GM18951 (cell line): ENCODE measurements around the gene CYTH4.

ENCODE experiments used
- POLR2A ChIP-seq: IDR thresholded peaks from 4 replicates; pipeline ENCODE4 v1.6.1; 2011; ENCODE audit warnings: mild to moderate bottlenecking; ENCODE audit not compliant: insufficient read length, insufficient read depth; ENCODE audit errors: extremely low read depth
- in situ Hi-C: fragments of 300-500 bp; cut with MboI; formaldehyde crosslinking; loops from one replicate; pipeline ENCODE4 v1.12.0; 2022; ENCODE audit warnings: low sequenced_read_pairs, mixed read lengths, inconsistent platforms; ENCODE audit not compliant: unreplicated experiment

The CYTH4 gene

GRCh38 chr22:37318364-37319109 lies 36.2 kb downstream of the CYTH4 start:
- TF ChIP-seq POLR2A = no peak

GRCh38 chr22:37319469-37319868 lies 37.2 kb downstream of the CYTH4 start:
- in situ Hi-C loops = loop anchor here (10.0 kb wide), 1 partner anchor 115 kb away; no protein-coding TSS in a partner anchor
- TF ChIP-seq POLR2A = no peak

More at GRCh38 chr22:37318364-37319109, 36.2 kb downstream of the CYTH4 start:
- in situ Hi-C loops = loop anchor here (10.0 kb wide), 1 partner anchor 116 kb away; no protein-coding TSS in a partner anchor

GRCh38 chr22:37320726-37321677 lies 38.7 kb downstream of the CYTH4 start:
- no peak for TF ChIP-seq POLR2A
- in situ Hi-C loops = loop anchor here (10.0 kb wide), 2 partner anchors 134 to 264 kb away; partner anchors contain the start of gene LGALS2

GRCh38 chr22:37324340-37325038 lies 42.2 kb downstream of the CYTH4 start:
- in situ Hi-C loops = loop anchor here (10.0 kb wide), 2 partner anchors 130 to 260 kb away; partner anchors contain the start of gene LGALS2

GRCh38 chr22:37325039-37325395 lies 42.7 kb downstream of the CYTH4 start:
- TF ChIP-seq POLR2A = no peak
- in situ Hi-C loops = loop anchor here (10.0 kb wide), 2 partner anchors 130 to 260 kb away; partner anchors contain the start of gene LGALS2

More at GRCh38 chr22:37324340-37325038, 42.2 kb downstream of the CYTH4 start:
- no peak for TF ChIP-seq POLR2A

GRCh38 chr22:37326726-37327125 lies 44.4 kb downstream of the CYTH4 start:
- in situ Hi-C loops = loop anchor here (10.0 kb wide), 2 partner anchors 128 to 258 kb away; partner anchors contain the start of gene LGALS2
- TF ChIP-seq POLR2A = no peak

- TF ChIP-seq POLR2A = no peak
- in situ Hi-C loops = loop anchor here (10.0 kb wide), 2 partner anchors 127 to 257 kb away; partner anchors contain the start of gene LGALS2
Measured at GRCh38 chr22:37328017-37328416, 45.7 kb downstream of the CYTH4 start.

- in situ Hi-C loops = loop anchor here (10.0 kb wide), 2 partner anchors 126 to 256 kb away; partner anchors contain the start of gene LGALS2
Measured at GRCh38 chr22:37328538-37329237, 46.4 kb downstream of the CYTH4 start.

- no peak for TF ChIP-seq POLR2A
- in situ Hi-C loops = loop anchor here (10.0 kb wide), 3 partner anchors 55 to 255 kb away; partner anchors contain the start of gene LGALS2
Measured at GRCh38 chr22:37329238-37330140, 47.2 kb downstream of the CYTH4 start.

- in situ Hi-C loops = loop anchor here (10.0 kb wide), 1 partner anchor 54 kb away; no protein-coding TSS in a partner anchor
- no peak for TF ChIP-seq POLR2A
Measured at GRCh38 chr22:37330200-37331033, 48.1 kb downstream of the CYTH4 start.

GRCh38 chr22:37331034-37331428 lies 48.7 kb downstream of the CYTH4 start:
- in situ Hi-C loops = loop anchor here (10.0 kb wide), 1 partner anchor 54 kb away; no protein-coding TSS in a partner anchor
- no peak for TF ChIP-seq POLR2A
